HCT116 (cell line): ENCODE results near the gene BOC. TPM values are rescaled to one million over a fixed set of nuclear protein-coding genes. Genes with fewer than 3 reads are reported as not detected.

Experiments used
- ATAC-seq: fragments of 200-7000 bp; cut with Tn5 transposase; 2 replicates; pipeline ENCODE4 v1.9.1; 2020; ENCODE audit warnings: mild to moderate bottlenecking, moderate library complexity
- BruUV-seq: library from RNA; stranded (reverse); fragments of 400-500 nt; replicated peaks from 2 replicates; lab custom pipeline; 2021; lab: Mats Ljungman, UMichigan
- CTCF ChIA-PET: fragments of 300-600 bp; sonication (Branson Sonifier 250); formaldehyde crosslinking; loops from one replicate; lab custom pipeline; 2021; ENCODE audit warnings: antibody characterized with exemption; lab: Charles Lee
- POLR2A ChIA-PET: fragments of 300-600, 350-600 bp; sonication (Branson Sonifier 250); formaldehyde crosslinking; loops from one replicate; lab custom pipeline; 2021; ENCODE audit warnings: antibody characterized with exemption; lab: Charles Lee
- RAD21 ChIA-PET, 2 experiments: fragments of 300-600 bp; sonication (Branson Sonifier 250); formaldehyde crosslinking; loops; one replicate each; lab custom pipeline; 2023; ENCODE audit warnings: low total read pairs in 2 of 2; ENCODE audit not compliant: uncharacterized antibody in 2 of 2, unreplicated experiment in 2 of 2, low non-redundant PET in 1 of 2; lab: Charles Lee
- DNase-seq: peaks from one replicate; pipeline ENCODE4 v3.0.0-alpha.2; 2010; ENCODE audit warnings: low read depth, low spot score
- H2AFZ ChIP-seq: fragments of 200-600 bp; shearing (Covaris generic), sonication (generic); 2 replicates; pipeline ENCODE4 v1.6.1; 2017; ENCODE audit warnings: low read depth, mixed run types, mixed read lengths, antibody characterized with exemption, low read length; ENCODE audit not compliant: poor library complexity, severe bottlenecking
- H3K27ac ChIP-seq: 2 replicates; pipeline ENCODE4 v1.5.1; 2012; ENCODE audit warnings: low read depth, low read length
- H3K27me3 ChIP-seq: fragments of 200-600 bp; sonication (generic); 2 replicates; pipeline ENCODE4 v1.6.1; 2016; ENCODE audit warnings: mixed run types, low read length, mixed read lengths; ENCODE audit not compliant: insufficient read depth
- H3K36me3 ChIP-seq, 2 experiments: fragments of 200-500 bp in 1 of 2; fragments of 200-600 bp in 1 of 2; sonication (Bioruptor generic) in 1 of 2; sonication (generic) in 1 of 2; 2 replicates each; pipeline versions ENCODE4 v1.5.1 to v1.6.1; 2014 to 2016; ENCODE audit warnings: low read length in 2 of 2, inconsistent platforms in 1 of 2, mixed read lengths in 1 of 2, mixed run types in 1 of 2; ENCODE audit not compliant: insufficient read depth in 2 of 2, control insufficient read depth in 1 of 2
- H3K4me1 ChIP-seq, 2 experiments: fragments of 200-600 bp in 1 of 2; sonication (generic) in 1 of 2; 2 replicates each; pipeline versions ENCODE4 v1.5.1 to v1.6.1; 2012 to 2017; ENCODE audit warnings: low read length in 2 of 2, inconsistent platforms in 1 of 2, mild to moderate bottlenecking in 1 of 2, mixed read lengths in 1 of 2, mixed run types in 1 of 2, moderate library complexity in 1 of 2; ENCODE audit not compliant: insufficient read depth in 2 of 2, control insufficient read depth in 1 of 2
- H3K4me2 ChIP-seq: fragments of 200-600 bp; sonication (generic); 2 replicates; pipeline ENCODE4 v1.6.1; 2017; ENCODE audit warnings: mixed run types, low read length, mixed read lengths
- H3K4me3 ChIP-seq, 2 experiments: fragments of 200-600 bp in 1 of 2; sonication (generic) in 1 of 2; replicated peaks in 1 of 2; 2 replicates each; pipeline ENCODE4 v1.5.1; 2011 to 2016; ENCODE audit warnings: low read length in 2 of 2, control low read depth in 1 of 2, low read depth in 1 of 2, mild to moderate bottlenecking in 1 of 2, mixed read lengths in 1 of 2, mixed run types in 1 of 2
- H3K79me2 ChIP-seq: fragments of 200-600 bp; sonication (generic); 2 replicates; pipeline ENCODE4 v1.6.1; 2017; ENCODE audit warnings: mild to moderate bottlenecking, mixed run types, low read length, moderate library complexity, mixed read lengths; ENCODE audit not compliant: insufficient read depth
- H3K9ac ChIP-seq: fragments of 200-600 bp; sonication (generic); 2 replicates; pipeline ENCODE4 v1.6.1; 2016; ENCODE audit warnings: low read length, mixed read lengths
- H3K9me2 ChIP-seq: fragments of 200-600 bp; sonication (generic), shearing (Covaris generic); 2 replicates; pipeline ENCODE4 v1.6.1; 2017; ENCODE audit warnings: mixed run types, mild to moderate bottlenecking, moderate library complexity; ENCODE audit not compliant: insufficient read depth
- H3K9me3 ChIP-seq, 2 experiments: fragments of 200-500 bp in 1 of 2; fragments of 200-600 bp in 1 of 2; sonication (Bioruptor generic) in 1 of 2; sonication (generic) in 1 of 2; 2 replicates each; pipeline ENCODE4 v1.6.1; 2014 to 2017; ENCODE audit warnings: low read length in 2 of 2, mixed read lengths in 2 of 2, inconsistent platforms in 1 of 2, low read depth in 1 of 2, mild to moderate bottlenecking in 1 of 2, mixed run types in 1 of 2, moderate library complexity in 1 of 2; ENCODE audit not compliant: control insufficient read depth in 1 of 2, insufficient read depth in 1 of 2
- H4K20me1 ChIP-seq: fragments of 200-600 bp; sonication (generic), shearing (Covaris generic); 2 replicates; pipeline ENCODE4 v1.6.1; 2017; ENCODE audit warnings: mixed run types, mild to moderate bottlenecking, moderate library complexity; ENCODE audit not compliant: insufficient read depth
- ATF3 ChIP-seq: IDR thresholded peaks from 2 replicates; pipeline ENCODE4 v1.6.1; 2012
- CBX3 ChIP-seq: IDR thresholded peaks from 2 replicates; pipeline ENCODE4 v1.6.1; 2012; ENCODE audit warnings: low read depth
- CTCF ChIP-seq, 3 experiments: fragments of 200-600 bp in 1 of 3; sonication (generic) in 1 of 3; IDR thresholded peaks in 2 of 3; conservative IDR thresholded peaks in 1 of 3; 2 replicates each; pipeline ENCODE4 v1.5.1; 2012 to 2017; ENCODE audit warnings: low read depth in 2 of 3, low read length in 2 of 3, antibody characterized with exemption in 1 of 3, borderline replicate concordance in 1 of 3, control low read depth in 1 of 3, mild to moderate bottlenecking in 1 of 3, mixed read lengths in 1 of 3, mixed run types in 1 of 3, moderate library complexity in 1 of 3; ENCODE audit not compliant: insufficient read depth in 1 of 3
- EGR1 ChIP-seq: IDR thresholded peaks from 2 replicates; pipeline ENCODE4 v1.6.1; 2012; ENCODE audit warnings: low read depth
- EZH2 ChIP-seq: fragments of 200-600 bp; sonication (generic); IDR thresholded peaks from 2 replicates; pipeline ENCODE4 v1.6.1; 2017; ENCODE audit warnings: antibody characterized with exemption, mixed run types
- EZH2phosphoT487 ChIP-seq: fragments of 200-600 bp; IDR thresholded peaks from 2 replicates; pipeline ENCODE4 v1.6.1; 2018; ENCODE audit warnings: antibody characterized with exemption, borderline replicate concordance
- JUND ChIP-seq: IDR thresholded peaks from 2 replicates; pipeline ENCODE4 v1.6.1; 2012
- MAX ChIP-seq: IDR thresholded peaks from 2 replicates; pipeline ENCODE4 v1.6.1; 2012
- POLR2AphosphoS5 ChIP-seq: IDR thresholded peaks from 2 replicates; pipeline ENCODE4 v1.6.1; 2011; ENCODE audit warnings: mild to moderate bottlenecking, low read depth, low read length, moderate library complexity
- RAD21 ChIP-seq: IDR thresholded peaks from 2 replicates; pipeline ENCODE4 v1.6.1; 2012; ENCODE audit warnings: low read depth, mild to moderate bottlenecking
- SP1 ChIP-seq: IDR thresholded peaks from 2 replicates; pipeline ENCODE4 v1.6.1; 2012; ENCODE audit warnings: low read depth
- SRF ChIP-seq: IDR thresholded peaks from 2 replicates; pipeline ENCODE4 v1.6.1; 2012; ENCODE audit warnings: low read depth
- TCF7L2 ChIP-seq: IDR thresholded peaks from 2 replicates; pipeline ENCODE4 v1.7.0; 2011; ENCODE audit warnings: borderline replicate concordance, inconsistent platforms; ENCODE audit not compliant: insufficient read depth, insufficient read length; ENCODE audit errors: extremely low read depth
- YY1 ChIP-seq: IDR thresholded peaks from 2 replicates; pipeline ENCODE4 v1.6.1; 2011; ENCODE audit warnings: low read length, low read depth, moderate library complexity, mild to moderate bottlenecking; ENCODE audit not compliant: insufficient replicate concordance; ENCODE audit errors: extremely low read depth
- ZFX ChIP-seq: fragments of 450-650 bp; IDR thresholded peaks from 2 replicates; pipeline ENCODE4 v1.6.1; 2017
- ZNF274 ChIP-seq: fragments of 200-500 bp; sonication (Bioruptor generic); IDR thresholded peaks from 2 replicates; pipeline ENCODE4 v1.6.1; 2014; ENCODE audit warnings: mild to moderate bottlenecking, low read depth, low read length, inconsistent platforms
- intact Hi-C: fragments of 100-400 bp; cut with micrococcal nuclease; formaldehyde crosslinking; loops from 2 replicates; pipeline ENCODE4 v1.10.0; 2022
- total RNA-seq: library from RNA; stranded (reverse); gene quantifications from one replicate; pipeline ENCODE4 v1.2.1, GENCODE V29; 2021; ENCODE audit not compliant: unreplicated experiment
- TF ChIP-seq, protein P1 (sequence below): IDR thresholded peaks from 2 replicates; pipeline ENCODE4 v1.6.1; 2011; ENCODE audit warnings: mild to moderate bottlenecking, low read length, moderate library complexity; ENCODE audit not compliant: insufficient replicate concordance; ENCODE audit errors: extremely low read depth
- TF ChIP-seq, protein P2 (sequence below): IDR thresholded peaks from 2 replicates; pipeline ENCODE4 v1.6.1; 2012; ENCODE audit warnings: low read depth

The BOC gene
- total RNA-seq, 1 experiment from 2014 or later, result 3.3 TPM

GRCh38 chr3:113266738-113267137 lies 55.4 kb downstream of the BOC start:
- H3K4me3 ChIP-seq, result no peak overlapping the region
- H2AFZ ChIP-seq, result no peak overlapping the region
- ChIA-PET CTCF (no interaction called here), POLR2A (no interaction called here), RAD21 (no interaction called here)
- H3K9ac ChIP-seq, result no peak overlapping the region
- intact Hi-C loops, result no loop called here
- no peak overlapping the region for H3K4me2 ChIP-seq
- no peaks in the 10 kb centered on the region; the same call in 1 of the 2 replicates for H3K27me3 ChIP-seq
- H3K79me2 ChIP-seq, result no peaks in the 10 kb centered on the region
- H3K36me3 ChIP-seq, result no peaks in the 10 kb centered on the region
- no peaks in the 10 kb centered on the region for H3K9me2 ChIP-seq
- TF ChIP-seq EGR1 (no peak), TCF7L2 (no peak), CBX3 (no peak), JUND (no peak), YY1 (no peak), ZFX (no peak), RAD21 (no peak), ZNF274 (no peak), ATF3 (no peak), MAX (no peak), SRF (no peak), EZH2 (no peak), POLR2AphosphoS5 (no peak), SP1 (no peak), CTCF (IDR thresholded peaks at IDR 0.05 in 2 of 3, conservative IDR thresholded peaks at IDR 0.05 in 1 of 3; ENCODE audit: borderline replicate concordance in 1 of 3, insufficient read depth in 1 of 3, low read depth in 2 of 3, low read length in 2 of 3) (no peak), EZH2phosphoT487 (no peak)
- TF ChIP-seq, protein P1, sequence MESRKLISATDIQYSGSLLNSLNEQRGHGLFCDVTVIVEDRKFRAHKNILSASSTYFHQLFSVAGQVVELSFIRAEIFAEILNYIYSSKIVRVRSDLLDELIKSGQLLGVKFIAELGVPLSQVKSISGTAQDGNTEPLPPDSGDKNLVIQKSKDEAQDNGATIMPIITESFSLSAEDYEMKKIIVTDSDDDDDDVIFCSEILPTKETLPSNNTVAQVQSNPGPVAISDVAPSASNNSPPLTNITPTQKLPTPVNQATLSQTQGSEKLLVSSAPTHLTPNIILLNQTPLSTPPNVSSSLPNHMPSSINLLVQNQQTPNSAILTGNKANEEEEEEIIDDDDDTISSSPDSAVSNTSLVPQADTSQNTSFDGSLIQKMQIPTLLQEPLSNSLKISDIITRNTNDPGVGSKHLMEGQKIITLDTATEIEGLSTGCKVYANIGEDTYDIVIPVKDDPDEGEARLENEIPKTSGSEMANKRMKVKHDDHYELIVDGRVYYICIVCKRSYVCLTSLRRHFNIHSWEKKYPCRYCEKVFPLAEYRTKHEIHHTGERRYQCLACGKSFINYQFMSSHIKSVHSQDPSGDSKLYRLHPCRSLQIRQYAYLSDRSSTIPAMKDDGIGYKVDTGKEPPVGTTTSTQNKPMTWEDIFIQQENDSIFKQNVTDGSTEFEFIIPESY, result no peak
- TF ChIP-seq, protein P2, sequence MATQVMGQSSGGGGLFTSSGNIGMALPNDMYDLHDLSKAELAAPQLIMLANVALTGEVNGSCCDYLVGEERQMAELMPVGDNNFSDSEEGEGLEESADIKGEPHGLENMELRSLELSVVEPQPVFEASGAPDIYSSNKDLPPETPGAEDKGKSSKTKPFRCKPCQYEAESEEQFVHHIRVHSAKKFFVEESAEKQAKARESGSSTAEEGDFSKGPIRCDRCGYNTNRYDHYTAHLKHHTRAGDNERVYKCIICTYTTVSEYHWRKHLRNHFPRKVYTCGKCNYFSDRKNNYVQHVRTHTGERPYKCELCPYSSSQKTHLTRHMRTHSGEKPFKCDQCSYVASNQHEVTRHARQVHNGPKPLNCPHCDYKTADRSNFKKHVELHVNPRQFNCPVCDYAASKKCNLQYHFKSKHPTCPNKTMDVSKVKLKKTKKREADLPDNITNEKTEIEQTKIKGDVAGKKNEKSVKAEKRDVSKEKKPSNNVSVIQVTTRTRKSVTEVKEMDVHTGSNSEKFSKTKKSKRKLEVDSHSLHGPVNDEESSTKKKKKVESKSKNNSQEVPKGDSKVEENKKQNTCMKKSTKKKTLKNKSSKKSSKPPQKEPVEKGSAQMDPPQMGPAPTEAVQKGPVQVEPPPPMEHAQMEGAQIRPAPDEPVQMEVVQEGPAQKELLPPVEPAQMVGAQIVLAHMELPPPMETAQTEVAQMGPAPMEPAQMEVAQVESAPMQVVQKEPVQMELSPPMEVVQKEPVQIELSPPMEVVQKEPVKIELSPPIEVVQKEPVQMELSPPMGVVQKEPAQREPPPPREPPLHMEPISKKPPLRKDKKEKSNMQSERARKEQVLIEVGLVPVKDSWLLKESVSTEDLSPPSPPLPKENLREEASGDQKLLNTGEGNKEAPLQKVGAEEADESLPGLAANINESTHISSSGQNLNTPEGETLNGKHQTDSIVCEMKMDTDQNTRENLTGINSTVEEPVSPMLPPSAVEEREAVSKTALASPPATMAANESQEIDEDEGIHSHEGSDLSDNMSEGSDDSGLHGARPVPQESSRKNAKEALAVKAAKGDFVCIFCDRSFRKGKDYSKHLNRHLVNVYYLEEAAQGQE, result no peak
- DNase-seq, result no peak
- H3K4me1 ChIP-seq, result no peaks in the 10 kb centered on the region
- BruUV-seq, result no TSS peak
- H3K27ac ChIP-seq, result no peak overlapping the region
- H3K9me3 ChIP-seq, result no peaks in the 10 kb centered on the region
- no peaks in the 10 kb centered on the region for H4K20me1 ChIP-seq
- no peak for ATAC-seq
